SJCRH30 (cell line): ENCODE data around the gene L3MBTL1. TPM values are rescaled to one million over a fixed set of nuclear protein-coding genes. Genes with fewer than 3 reads are reported as not detected.

Experiments used
- DNase-seq, 2 experiments: peaks; one replicate each; pipeline ENCODE4 v3.0.0-alpha.2; 2015 to 2020
- H3K27ac ChIP-seq: fragments of 250-450 bp; sonication (Bioruptor Pico); 2 replicates; pipeline ENCODE4 v1.5.1; 2020; ENCODE audit warnings: mild to moderate bottlenecking, moderate library complexity
- H3K27me3 ChIP-seq: fragments of 250-450 bp; sonication (Bioruptor Pico); 2 replicates; pipeline ENCODE4 v1.5.1; 2020; ENCODE audit warnings: mild to moderate bottlenecking, moderate library complexity
- H3K36me3 ChIP-seq: fragments of 250-450 bp; sonication (Bioruptor Pico); 2 replicates; pipeline ENCODE4 v1.5.1; 2020; ENCODE audit warnings: mild to moderate bottlenecking, moderate library complexity
- H3K4me1 ChIP-seq: fragments of 250-450 bp; sonication (Bioruptor Pico); 2 replicates; pipeline ENCODE4 v1.5.1; 2020; ENCODE audit warnings: mild to moderate bottlenecking, moderate library complexity
- H3K4me3 ChIP-seq: fragments of 250-450 bp; sonication (Bioruptor Pico); 2 replicates; pipeline ENCODE4 v1.5.1; 2020; ENCODE audit warnings: mild to moderate bottlenecking, moderate library complexity
- H3K9me3 ChIP-seq: fragments of 250-450 bp; sonication (Bioruptor Pico); replicated peaks from 2 replicates; pipeline ENCODE4 v1.5.1; 2020; ENCODE audit warnings: mild to moderate bottlenecking, moderate library complexity
- total RNA-seq: library from RNA; depleted of rRNA; stranded (reverse); fragments of >200 nt; shearing (Covaris generic); gene quantifications from 2 replicates; pipeline ENCODE4 v1.2.3, GENCODE V29; 2014; rRNA removed

The L3MBTL1 gene
- 3.4 and 6.5 TPM in 2 replicates for total RNA-seq

DNA sequence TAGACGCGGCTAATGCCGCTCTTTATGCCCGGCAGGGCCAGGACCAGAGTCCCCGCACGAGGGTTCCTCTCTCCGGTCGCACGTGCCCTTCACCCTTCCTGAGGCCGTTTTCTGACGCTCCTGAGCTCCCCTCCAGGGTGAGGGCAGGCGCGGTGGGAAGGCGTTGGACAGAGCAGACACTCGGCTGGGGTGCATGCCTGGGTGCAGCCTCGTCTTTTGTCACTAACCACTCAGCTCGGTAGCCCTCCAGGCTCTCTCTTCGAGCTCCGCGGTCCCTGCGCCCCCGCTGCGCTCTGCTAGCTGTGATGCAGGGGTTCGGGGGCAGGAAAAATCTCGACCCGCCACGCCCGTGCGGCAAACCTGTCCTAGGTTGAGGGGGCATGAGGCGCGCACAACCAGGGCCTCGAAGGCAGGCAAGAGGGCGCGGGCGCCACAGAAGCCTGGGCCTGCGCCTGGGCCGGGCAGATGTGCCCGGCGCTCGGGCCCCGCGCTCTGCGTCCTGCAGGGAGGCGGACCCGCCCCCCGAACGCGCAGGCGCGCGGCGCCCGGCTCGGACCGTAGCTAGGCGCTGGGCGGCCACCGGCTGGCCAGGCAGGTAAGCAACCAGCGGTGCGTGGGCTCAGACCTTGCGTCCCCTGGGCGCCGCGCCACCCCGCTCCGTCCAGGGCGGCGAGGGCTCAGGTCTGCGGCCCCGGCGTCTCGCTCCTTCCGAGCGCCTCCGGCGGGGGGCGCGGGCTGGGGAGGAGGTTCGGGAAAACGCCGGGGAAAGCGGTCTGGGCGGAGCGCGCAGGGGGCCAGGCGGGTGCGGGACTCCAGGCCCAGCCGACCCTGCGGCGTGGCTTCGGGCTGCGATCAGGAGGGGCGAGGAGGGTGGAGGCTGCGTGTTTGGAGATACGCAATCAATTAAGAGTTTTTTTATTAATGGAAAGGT, at the start of gene L3MBTL1:
TSS of gene L3MBTL1 (plus strand) at position 548 of the 931 bp plus-strand sequence. CDS start 5,807 bp downstream, outside the sequence.
- Histone ChIP-seq H3K27me3 (peaks cover 11% of the 10 kb centered on the region), H3K27ac (no peak within 1 kb of the TSS), H3K4me1 (no peaks in the 10 kb centered on the region), H3K9me3 (0 out of 2 replicates have a peak, but pooled peaks cover 4% of the 10 kb centered on the region), H3K4me3 (peak within 1 kb of the TSS; percentile 47), H3K36me3 (no peaks in the 10 kb centered on the region)
- DNase-seq: no peak

DNA sequence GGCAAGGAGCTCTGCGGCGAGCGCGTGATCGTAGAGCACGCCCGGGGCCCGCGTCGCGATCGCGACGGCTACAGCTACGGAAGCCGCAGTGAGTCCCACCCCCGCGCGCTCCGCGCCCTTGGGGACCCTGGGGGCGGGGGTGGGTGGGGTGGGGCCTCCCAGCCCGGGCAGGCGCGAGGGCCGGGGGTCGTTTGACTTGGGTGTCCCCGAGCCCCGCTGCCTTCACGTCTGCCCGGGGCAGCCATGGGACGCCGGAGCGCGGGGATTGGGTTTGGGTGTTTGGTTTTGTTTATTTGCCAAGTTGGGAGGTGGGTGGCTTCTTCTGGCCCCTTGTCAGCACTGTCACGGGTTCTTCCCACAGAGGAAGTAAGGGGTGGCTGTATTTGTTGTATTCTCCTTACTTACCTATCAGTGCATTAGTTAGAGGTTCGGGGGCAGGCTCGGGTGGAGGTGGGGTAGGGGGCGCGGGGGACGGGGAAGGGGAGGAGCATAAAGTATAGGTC, 49.0 kb upstream of the L3MBTL1 start:
- H3K9me3 ChIP-seq: no peaks in the 10 kb centered on the region
- H3K4me1 ChIP-seq: peaks cover 18% of the 10 kb centered on the region
- H3K27ac ChIP-seq: peak overlapping the region; percentile 99
- H3K36me3 ChIP-seq: peaks cover 45% of the 10 kb centered on the region
- peak overlapping the region; percentile 98 for H3K4me3 ChIP-seq
- no peaks in the 10 kb centered on the region for H3K27me3 ChIP-seq
- no peak for DNase-seq

DNA sequence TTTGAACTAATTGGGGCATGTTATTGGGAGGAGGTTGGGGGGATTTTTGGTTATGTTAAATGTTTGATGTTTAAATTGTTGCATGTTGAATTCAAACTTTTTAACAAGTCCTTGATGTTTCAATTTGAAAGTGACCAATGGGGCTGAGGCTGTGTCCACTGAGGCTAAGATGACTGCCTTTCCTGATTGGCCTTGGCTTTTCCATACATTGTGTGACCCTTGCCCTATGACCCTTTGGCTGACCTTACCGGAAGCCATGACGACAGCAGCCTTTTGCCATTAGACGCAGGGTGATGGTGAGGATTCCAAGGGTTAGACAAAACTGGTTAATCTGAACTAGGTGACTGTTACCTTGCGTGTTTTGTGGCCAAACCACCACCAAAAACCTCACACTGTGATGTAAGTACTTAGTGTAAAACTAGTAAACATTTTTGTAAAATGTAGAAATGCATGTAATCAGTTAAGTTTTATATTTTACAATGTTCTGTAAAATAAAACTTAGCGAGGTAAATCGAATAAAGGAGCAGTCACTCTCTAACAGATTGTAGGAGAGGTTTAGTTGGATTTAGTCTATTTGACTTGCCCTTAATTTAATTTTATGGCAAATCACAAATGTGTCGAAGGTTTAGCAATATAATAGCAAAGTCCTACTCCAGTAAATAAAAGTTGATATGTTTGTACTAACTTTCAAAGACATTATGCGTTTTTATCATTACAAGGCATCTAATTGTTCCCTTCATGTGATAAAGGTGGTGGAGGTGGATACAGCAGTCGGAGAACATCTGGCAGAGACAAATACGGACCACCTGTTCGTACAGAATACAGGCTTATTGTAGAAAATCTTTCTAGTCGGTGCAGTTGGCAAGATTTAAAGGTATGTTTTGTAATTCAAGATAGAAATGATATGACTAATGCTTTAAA, 48.2 kb upstream of the L3MBTL1 start:
- DNase-seq: peak in 1 of 2 experiments; percentile 40
- Histone ChIP-seq H3K4me1 (peaks cover 18% of the 10 kb centered on the region), H3K27me3 (no peaks in the 10 kb centered on the region), H3K36me3 (peaks cover 54% of the 10 kb centered on the region), H3K9me3 (no peaks in the 10 kb centered on the region), H3K4me3 (peak overlapping the region; percentile 98), H3K27ac (no peak overlapping the region)

DNA sequence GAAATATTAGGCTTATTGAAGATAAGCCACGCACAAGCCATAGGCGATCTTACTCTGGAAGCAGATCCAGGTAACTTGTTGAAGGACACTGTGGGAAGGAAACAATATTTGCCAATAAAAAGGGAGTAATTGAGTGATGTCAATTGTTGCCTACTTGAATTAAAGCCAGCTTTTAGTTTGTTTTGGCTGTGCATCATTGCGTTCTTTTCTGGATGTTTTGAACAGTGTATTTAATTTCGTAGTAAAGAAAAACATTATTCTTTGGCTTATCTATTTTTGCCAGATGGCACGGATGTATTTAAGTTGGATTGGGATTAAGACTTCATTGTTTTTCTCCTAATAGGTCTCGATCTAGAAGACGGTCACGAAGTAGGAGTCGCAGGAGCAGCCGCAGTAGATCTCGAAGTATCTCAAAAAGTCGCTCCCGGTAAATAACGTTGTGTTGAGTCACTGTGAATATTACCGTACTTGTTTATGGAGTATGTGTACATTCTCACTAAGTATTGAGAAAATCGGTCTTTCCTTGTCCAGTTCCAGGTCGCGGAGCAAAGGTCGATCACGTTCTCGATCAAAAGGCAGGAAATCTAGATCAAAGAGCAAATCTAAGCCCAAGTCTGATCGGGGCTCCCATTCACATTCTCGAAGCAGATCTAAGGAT, 47.2 kb upstream of the L3MBTL1 start:
- H3K9me3 ChIP-seq: no peaks in the 10 kb centered on the region
- no peak overlapping the region for H3K4me3 ChIP-seq
- DNase-seq: no peak
- H3K27ac ChIP-seq: no peak overlapping the region
- H3K36me3 ChIP-seq: peaks cover 64% of the 10 kb centered on the region
- no peaks in the 10 kb centered on the region for H3K27me3 ChIP-seq
- peaks cover 18% of the 10 kb centered on the region for H3K4me1 ChIP-seq

DNA sequence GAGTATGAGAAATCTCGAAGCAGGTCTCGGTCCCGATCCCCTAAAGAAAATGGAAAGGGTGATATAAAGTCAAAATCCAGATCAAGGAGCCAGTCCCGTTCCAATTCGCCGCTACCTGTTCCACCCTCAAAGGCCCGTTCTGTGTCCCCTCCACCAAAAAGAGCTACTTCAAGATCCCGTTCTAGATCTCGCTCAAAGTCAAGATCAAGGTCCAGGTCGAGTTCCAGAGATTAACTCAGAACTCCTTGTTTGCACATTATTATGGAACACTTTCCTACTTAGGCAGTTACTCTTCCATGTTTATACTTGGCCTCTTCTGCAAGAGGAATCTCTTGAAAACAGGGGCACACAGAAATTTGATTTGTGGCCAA, 46.7 kb upstream of the L3MBTL1 start:
- Histone ChIP-seq H3K36me3 (peaks cover 69% of the 10 kb centered on the region), H3K4me3 (no peak overlapping the region), H3K27me3 (no peaks in the 10 kb centered on the region), H3K9me3 (no peaks in the 10 kb centered on the region), H3K27ac (no peak overlapping the region), H3K4me1 (peaks cover 18% of the 10 kb centered on the region)
- DNase-seq: no peak

DNA sequence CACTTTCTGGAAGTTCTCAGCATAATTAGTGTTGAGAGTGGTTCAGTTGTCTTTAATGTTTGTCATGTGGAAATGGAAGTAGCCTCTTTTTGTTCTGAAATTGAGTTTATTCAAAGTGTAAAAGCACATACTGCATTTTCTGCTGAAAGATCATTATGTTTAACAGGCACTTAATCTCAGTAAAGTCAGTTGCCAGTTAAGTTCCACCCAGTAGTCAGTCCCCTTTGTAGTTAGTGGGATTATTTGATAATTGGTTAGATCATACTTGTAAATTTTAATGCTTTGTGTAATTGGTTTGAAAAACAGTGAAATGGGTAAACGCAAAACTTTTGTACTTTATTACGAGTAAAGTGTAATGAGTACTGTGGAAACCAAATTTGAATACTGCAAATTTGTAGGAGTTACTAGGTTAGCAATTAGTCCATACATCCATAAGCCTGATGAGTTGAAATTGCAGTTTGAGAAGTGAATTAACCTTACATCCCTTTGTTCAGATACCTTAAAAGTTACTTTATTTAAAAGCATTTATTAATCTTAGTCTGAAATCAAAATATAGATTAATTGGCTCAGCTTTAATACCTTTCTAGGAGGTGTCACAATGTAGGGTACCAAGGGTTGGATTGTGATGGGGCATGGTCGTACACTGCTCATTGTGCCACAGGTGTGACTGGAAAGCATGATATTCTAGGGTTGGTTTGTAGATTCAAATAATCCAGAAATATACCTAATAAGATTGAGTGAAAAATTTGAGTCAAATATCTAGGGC, 45.4 kb upstream of the L3MBTL1 start:
- H3K27me3 ChIP-seq: no peaks in the 10 kb centered on the region
- DNase-seq: no peak
- no peak overlapping the region for H3K27ac ChIP-seq
- no peak overlapping the region for H3K4me3 ChIP-seq
- peaks cover 79% of the 10 kb centered on the region for H3K36me3 ChIP-seq
- peaks cover 18% of the 10 kb centered on the region for H3K4me1 ChIP-seq
- H3K9me3 ChIP-seq: no peaks in the 10 kb centered on the region

DNA sequence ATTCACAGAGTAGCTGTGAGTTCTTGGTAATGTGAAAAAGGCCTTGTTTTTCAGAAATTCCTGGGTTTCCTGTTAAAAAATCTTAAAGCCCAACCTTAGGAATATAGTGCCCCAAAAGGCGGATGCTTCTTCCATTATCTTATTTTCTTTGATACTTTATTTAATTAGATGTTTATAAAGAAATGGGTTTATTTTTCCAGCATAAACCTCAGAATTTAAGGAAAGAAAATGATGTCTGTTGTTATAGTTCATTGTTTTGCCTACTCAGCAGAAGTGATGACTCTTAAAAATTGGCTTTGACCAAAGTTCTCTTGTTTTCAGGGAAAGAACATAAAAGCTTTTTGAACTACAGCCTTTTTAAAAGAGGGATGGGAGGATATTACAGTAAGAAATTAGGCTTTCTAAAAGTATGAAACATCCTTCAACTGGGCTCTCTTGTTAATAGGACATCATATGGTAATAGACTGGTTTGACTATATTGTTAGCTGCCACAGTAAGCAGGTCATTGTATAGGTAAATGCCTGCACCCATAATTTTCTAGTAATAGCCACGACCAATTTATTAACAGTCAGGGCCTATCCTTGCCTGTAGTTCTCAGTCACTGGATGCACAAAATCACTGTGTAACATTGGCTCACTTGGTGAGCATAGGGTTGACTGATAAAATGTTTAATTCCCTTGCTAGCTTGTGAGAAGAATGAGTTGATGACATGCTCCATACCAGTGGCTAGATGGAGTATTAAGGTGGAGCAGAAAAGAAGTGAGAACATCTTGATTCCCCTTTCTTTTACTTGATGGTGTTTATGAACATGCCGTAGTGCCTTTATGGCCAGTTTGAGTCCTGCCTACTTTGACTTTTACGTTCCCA, 44.6 kb upstream of the L3MBTL1 start:
- peaks cover 18% of the 10 kb centered on the region for H3K4me1 ChIP-seq
- H3K27ac ChIP-seq: no peak overlapping the region

DNA sequence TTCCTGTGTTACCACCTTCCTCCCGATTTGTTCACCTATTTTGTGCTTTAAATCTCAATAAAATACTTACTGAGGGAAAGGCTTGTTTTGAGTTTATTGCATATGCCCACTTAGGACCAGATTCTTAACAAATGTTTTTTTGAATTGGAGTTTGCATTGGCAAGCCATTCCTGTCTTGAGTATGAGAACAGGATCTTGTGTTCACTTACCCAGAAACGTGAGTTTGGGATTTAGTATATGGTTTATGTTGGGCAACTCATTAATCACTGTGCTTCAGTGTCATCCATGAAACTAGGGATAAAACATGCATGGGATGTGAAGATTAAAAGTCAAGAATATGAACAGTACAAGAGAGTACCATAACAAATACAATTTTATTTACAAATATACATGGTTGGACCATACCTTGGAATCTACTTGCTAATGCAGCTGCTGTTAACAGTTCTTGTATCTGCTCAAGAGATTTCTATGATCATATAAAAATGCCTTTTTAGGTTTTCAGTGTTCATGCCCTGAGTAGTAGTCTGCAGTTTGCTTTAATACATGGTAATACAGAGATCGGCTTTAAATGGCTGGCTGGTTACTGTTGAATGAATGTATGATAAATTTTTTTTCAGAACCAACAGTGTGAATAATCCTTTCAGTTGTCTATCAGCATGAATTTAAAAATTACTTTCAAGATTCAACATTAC, 43.8 kb upstream of the L3MBTL1 start:
- H3K4me1 ChIP-seq: peaks cover 18% of the 10 kb centered on the region
- H3K36me3 ChIP-seq: peaks cover 82% of the 10 kb centered on the region

More for the DNA sequence above, 44.6 kb upstream of the L3MBTL1 start:
- DNase-seq: no peak
- Histone ChIP-seq H3K4me3 (no peak overlapping the region), H3K36me3 (peaks cover 83% of the 10 kb centered on the region), H3K27me3 (no peaks in the 10 kb centered on the region), H3K9me3 (no peaks in the 10 kb centered on the region)

DNA sequence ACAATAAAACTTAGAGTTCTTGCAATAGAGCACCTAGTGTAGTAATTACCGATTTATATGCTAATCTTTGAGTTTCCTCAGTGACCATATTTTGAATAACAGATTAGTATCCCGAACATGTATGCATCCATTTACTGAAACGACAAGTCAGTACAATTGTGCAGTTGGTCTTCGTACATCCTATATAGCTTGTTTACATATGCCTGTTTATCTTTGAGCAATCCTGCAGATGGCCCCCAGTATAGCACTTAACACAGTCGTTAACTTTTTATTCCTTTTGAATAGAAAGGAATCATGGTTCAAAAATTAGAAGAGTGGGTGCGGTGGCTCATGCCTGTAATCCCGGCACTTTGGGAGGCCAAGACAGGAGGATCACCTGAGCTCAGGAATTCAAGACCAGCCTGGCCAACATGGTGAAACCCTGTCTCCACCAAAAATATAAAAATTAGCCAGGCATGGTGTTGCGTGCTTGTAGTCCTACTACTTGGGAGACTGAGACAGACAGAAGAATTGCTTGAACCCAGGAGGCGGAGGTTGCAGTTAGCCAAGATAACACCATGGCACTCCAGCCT, 43.2 kb upstream of the L3MBTL1 start:
- Histone ChIP-seq H3K36me3 (peaks cover 83% of the 10 kb centered on the region), H3K27ac (no peak overlapping the region), H3K9me3 (no peaks in the 10 kb centered on the region), H3K27me3 (no peaks in the 10 kb centered on the region), H3K4me1 (peaks cover 14% of the 10 kb centered on the region), H3K4me3 (no peak overlapping the region)
- no peak for DNase-seq

More for the DNA sequence above, 43.8 kb upstream of the L3MBTL1 start:
- no peak overlapping the region for H3K4me3 ChIP-seq
- H3K9me3 ChIP-seq: no peaks in the 10 kb centered on the region
- DNase-seq: no peak
- no peak overlapping the region for H3K27ac ChIP-seq
- H3K27me3 ChIP-seq: no peaks in the 10 kb centered on the region

DNA sequence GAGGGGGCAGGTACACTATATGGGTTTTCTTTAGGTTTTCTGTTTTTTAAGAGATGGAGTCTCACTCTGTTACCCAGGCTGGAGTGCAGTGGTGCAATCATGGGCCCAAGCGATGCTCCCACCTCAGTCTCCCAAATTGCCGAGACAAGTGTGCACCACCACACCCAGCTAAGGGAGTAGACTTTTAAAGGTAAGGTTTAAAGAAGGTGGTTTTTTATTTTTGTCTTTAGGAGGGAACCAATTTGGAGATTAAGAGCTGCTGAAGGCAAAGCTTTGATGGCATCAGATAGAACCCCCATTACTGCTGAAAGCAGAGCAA, 41.9 kb upstream of the L3MBTL1 start:
- Histone ChIP-seq H3K27ac (no peak overlapping the region), H3K36me3 (peaks cover 70% of the 10 kb centered on the region), H3K4me3 (no peak overlapping the region), H3K9me3 (no peaks in the 10 kb centered on the region), H3K4me1 (peaks cover 4% of the 10 kb centered on the region; the same call in 1 of the 2 replicates), H3K27me3 (no peaks in the 10 kb centered on the region)
- no peak for DNase-seq

DNA sequence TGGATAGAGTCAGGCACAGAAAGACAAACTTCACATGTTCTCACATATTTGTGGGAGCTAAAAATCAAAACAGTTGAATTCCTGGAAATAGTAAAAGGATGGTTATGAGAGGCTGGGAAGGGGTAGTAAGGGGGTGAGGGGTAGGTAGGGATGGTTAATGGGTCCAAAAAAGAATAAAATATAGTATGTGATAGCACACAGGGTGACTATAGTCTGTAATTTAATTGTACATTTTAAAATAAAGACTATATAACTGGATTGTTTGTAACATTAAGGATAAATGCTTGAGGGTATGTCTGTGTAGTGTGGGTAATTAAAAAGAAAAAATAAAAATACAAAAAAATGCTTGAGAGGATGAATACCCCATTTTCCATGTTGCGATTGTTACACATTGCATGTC, 39.9 kb upstream of the L3MBTL1 start:
- H3K36me3 ChIP-seq: peaks cover 54% of the 10 kb centered on the region
- no peaks in the 10 kb centered on the region for H3K27me3 ChIP-seq
- H3K4me1 ChIP-seq: no peaks in the 10 kb centered on the region
- H3K27ac ChIP-seq: no peak overlapping the region
- no peaks in the 10 kb centered on the region for H3K9me3 ChIP-seq
- no peak overlapping the region for H3K4me3 ChIP-seq
- DNase-seq: no peak

DNA sequence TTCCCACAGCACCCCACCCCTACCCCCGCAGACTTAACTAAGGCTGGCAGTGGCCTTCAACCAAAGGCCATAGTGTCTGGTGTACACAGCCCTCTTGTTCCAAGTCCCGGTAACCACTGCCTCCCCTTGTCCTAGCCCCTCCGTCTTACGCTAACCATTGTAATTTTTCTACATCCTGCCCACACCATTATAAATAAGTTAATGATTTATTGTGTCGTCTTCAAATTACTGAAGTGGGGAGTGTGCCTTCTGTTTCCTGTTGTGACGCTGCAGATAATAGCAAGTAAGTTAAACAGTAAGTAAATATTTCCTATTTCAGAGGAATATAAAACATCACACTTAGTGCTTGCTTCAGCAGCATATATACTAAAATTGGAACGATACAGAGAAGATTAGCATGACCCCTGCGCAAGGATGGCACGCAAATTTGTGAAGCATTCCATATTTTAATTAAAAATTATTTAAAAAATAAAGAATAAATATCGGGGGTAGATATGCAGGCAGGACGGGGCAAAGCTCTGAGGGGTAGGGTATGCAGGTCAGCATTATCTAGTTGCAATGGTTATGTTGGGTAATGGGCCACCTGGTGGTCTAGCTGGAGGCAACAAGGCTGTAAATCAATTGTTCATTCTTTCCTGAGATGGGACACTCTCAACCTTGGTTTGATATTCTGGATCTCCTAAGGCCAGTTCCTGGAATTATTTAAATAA, 34.7 kb upstream of the L3MBTL1 start:
- Histone ChIP-seq H3K4me3 (no peak overlapping the region), H3K9me3 (no peaks in the 10 kb centered on the region), H3K27ac (no peak overlapping the region), H3K27me3 (no peaks in the 10 kb centered on the region), H3K36me3 (peaks cover 7% of the 10 kb centered on the region), H3K4me1 (peaks cover 9% of the 10 kb centered on the region)
- no peak for DNase-seq
